K562 (cell line): ENCODE data around the gene TCEANC2. TPM values are rescaled to one million over a fixed set of nuclear protein-coding genes. Genes with fewer than 3 reads are reported as not detected.

Experiments used
- ATAC-seq: fragments of 200-7000 bp; cut with Tn5 transposase; 3 replicates; pipeline ENCODE4 v1.9.1; 2020; ENCODE audit warnings: moderate library complexity
- BruUV-seq: library from RNA; stranded (reverse); fragments of 400-500 nt; replicated peaks from 2 replicates; lab custom pipeline; 2021; lab: Mats Ljungman, UMichigan
- CTCF ChIA-PET: fragments of 300-600 bp; formaldehyde crosslinking; extraction: SDS; loops from one replicate; lab custom pipeline; 2021; ENCODE audit warnings: low intra/inter-chr PET ratio; lab: Yijun Ruan, JAX
- POLR2A ChIA-PET: fragments of 300-600, 350-650 bp; sonication (Branson Sonifier 250); formaldehyde crosslinking; extraction: SDS; loops from one replicate; lab custom pipeline; 2021; ENCODE audit warnings: antibody characterized with exemption, inconsistent platforms; lab: Yijun Ruan, JAX
- DNase-seq, 4 experiments: peaks; one replicate each; pipeline versions ENCODE4 v3.0.0 to v3.0.0-alpha.2; 2011 to 2018; ENCODE audit warnings: low spot score in 3 of 4, mixed read lengths in 3 of 4; ENCODE audit errors: extremely low read depth in 1 of 4
- FAIRE-seq: peaks from 2 replicates; lab custom pipeline; 2011; peaks lifted over from hg19 to GRCh38; lab: Jason Lieb, UNC
- H2AFZ ChIP-seq: 2 replicates; pipeline ENCODE4 v1.6.0; 2011; ENCODE audit warnings: low read depth, low read length, control low read depth, inconsistent platforms
- H3K27ac ChIP-seq: fragments of 200-600 bp; 3 replicates; pipeline ENCODE4 v1.8.0; 2011; ENCODE audit warnings: low read depth, mild to moderate bottlenecking, control low read depth, inconsistent platforms, low read length, moderate library complexity, mixed read lengths; ENCODE audit errors: extremely low read depth
- H3K27me3 ChIP-seq, 2 experiments: fragments of 300-600 bp in 1 of 2; 2 replicates in 1 of 2; 3 replicates in 1 of 2; pipeline versions ENCODE4 v1.6.0 to v1.8.0; 2011; ENCODE audit warnings: inconsistent platforms in 2 of 2, low read length in 2 of 2, mild to moderate bottlenecking in 1 of 2, mixed read lengths in 1 of 2, moderate library complexity in 1 of 2; ENCODE audit not compliant: control insufficient read depth in 2 of 2, insufficient read depth in 2 of 2
- H3K36me3 ChIP-seq: fragments of 300-600 bp; 3 replicates; pipeline ENCODE4 v1.8.0; 2011; ENCODE audit warnings: mild to moderate bottlenecking, low read length, inconsistent platforms; ENCODE audit not compliant: control insufficient read depth, insufficient read depth
- H3K4me1 ChIP-seq, 2 experiments: fragments of 200-600 bp in 1 of 2; replicated peaks in 1 of 2; 2 replicates in 1 of 2; 3 replicates in 1 of 2; pipeline versions ENCODE4 v1.5.1 to v1.8.0; 2011; ENCODE audit warnings: inconsistent platforms in 2 of 2, low read length in 2 of 2, mild to moderate bottlenecking in 1 of 2, mixed read lengths in 1 of 2, moderate library complexity in 1 of 2; ENCODE audit not compliant: control insufficient read depth in 2 of 2, insufficient read depth in 2 of 2
- H3K4me2 ChIP-seq: 2 replicates; pipeline ENCODE4 v1.6.1; 2011; ENCODE audit warnings: low read length, control low read depth, inconsistent platforms, mixed read lengths; ENCODE audit not compliant: insufficient read depth
- H3K4me3 ChIP-seq: fragments of 200-600 bp; sonication (generic), shearing (Covaris generic); 2 replicates; pipeline ENCODE4 v1.5.1; 2016; ENCODE audit warnings: control low read depth, inconsistent platforms
- H3K79me2 ChIP-seq: fragments of 200-600 bp; 3 replicates; pipeline ENCODE4 v1.8.0; 2011; ENCODE audit warnings: low read length, inconsistent platforms; ENCODE audit not compliant: control insufficient read depth, insufficient read depth
- H3K9ac ChIP-seq, 2 experiments: 2 replicates each; pipeline versions ENCODE4 v1.6.0 to v1.6.1; 2011; ENCODE audit warnings: low read depth in 2 of 2, low read length in 2 of 2, control low read depth in 1 of 2, inconsistent platforms in 1 of 2, mild to moderate bottlenecking in 1 of 2, mixed read lengths in 1 of 2; ENCODE audit not compliant: insufficient read depth in 1 of 2
- H3K9me1 ChIP-seq: one replicate; pipeline ENCODE4 v1.6.0; 2011; ENCODE audit warnings: inconsistent platforms, mild to moderate bottlenecking, low read length, moderate library complexity; ENCODE audit not compliant: control insufficient read depth, insufficient read depth
- H3K9me3 ChIP-seq: replicated peaks from 2 replicates; pipeline ENCODE4 v1.5.1; 2011; ENCODE audit warnings: low read depth, low read length, inconsistent platforms; ENCODE audit not compliant: control insufficient read depth, insufficient read depth
- H4K20me1 ChIP-seq: replicated peaks from 2 replicates; pipeline ENCODE4 v1.6.1; 2011; ENCODE audit warnings: low read length, inconsistent platforms, mixed read lengths; ENCODE audit not compliant: control insufficient read depth, insufficient read depth
- SPI1 ChIP-seq: IDR thresholded peaks from 2 replicates; pipeline ENCODE4 v1.6.1; 2011; ENCODE audit warnings: low read depth, low read length, control low read depth, borderline replicate concordance
- WGBS: fragments of 100-300 bp; shearing (Covaris generic); methylation state at CpG from one replicate; pipeline ENCODE4 v1.1.6; 2016; ENCODE audit warnings: low coverage, mixed read lengths; ENCODE audit not compliant: insufficient coverage; ENCODE audit errors: missing lambda C conversion rate; 5-methylcytosine and 5-hydroxymethylcytosine counted together
- in situ Hi-C: fragments of 300-500 bp; cut with MboI; formaldehyde crosslinking; loops from 4 replicates; pipeline ENCODE4 v1.15.0; 2018; ENCODE audit warnings: inconsistent platforms, mixed read lengths
- intact Hi-C: fragments of 100-400 bp; cut with micrococcal nuclease; formaldehyde crosslinking; loops from 2 replicates; pipeline ENCODE4 v1.14.2; 2022
- polyA plus RNA-seq, 8 experiments: library from polyadenylated mRNA; depleted of rRNA in 4 of 8; stranded (reverse) in 5 of 8; unstranded in 3 of 8; fragments of >200 nt; fragmentation: Nextera tagmentation in 2 of 8; fragmentation: Illumina TruSeq in 1 of 8; extraction: Ambion mirVana in 2 of 8; extraction: Trizol in 1 of 8; gene quantifications; 2 replicates each; pipeline versions ENCODE4 v1.2.1 to v1.2.3, GENCODE V29; 2011 to 2014; ENCODE audit warnings: inconsistent platforms in 1 of 8, missing spikeins in 1 of 8
- total RNA-seq, 7 experiments: library from RNA; depleted of rRNA in 6 of 7; stranded (reverse); fragments of >200 nt in 6 of 7; fragmentation: Illumina TruSeq in 2 of 7; extraction: Trizol in 2 of 7; gene quantifications; 2 replicates each; pipeline versions ENCODE4 v1.2.1 to v1.2.3, GENCODE V29; 2011 to 2021; ENCODE audit warnings: low replicate concordance in 1 of 7
- TF ChIP-seq, protein P1 (sequence below): fragments of 450-650 bp; IDR thresholded peaks from 2 replicates; pipeline ENCODE4 v1.6.1; 2016; ENCODE audit warnings: mild to moderate bottlenecking

Gene TCEANC2
- total and polyA plus RNA-seq, 9 of the 15 experiments (the other 6 are each of a cell fraction or from before 2014, with no cell fraction given), result 3.3 to 10.2 (median 7.0) TPM

DNA sequence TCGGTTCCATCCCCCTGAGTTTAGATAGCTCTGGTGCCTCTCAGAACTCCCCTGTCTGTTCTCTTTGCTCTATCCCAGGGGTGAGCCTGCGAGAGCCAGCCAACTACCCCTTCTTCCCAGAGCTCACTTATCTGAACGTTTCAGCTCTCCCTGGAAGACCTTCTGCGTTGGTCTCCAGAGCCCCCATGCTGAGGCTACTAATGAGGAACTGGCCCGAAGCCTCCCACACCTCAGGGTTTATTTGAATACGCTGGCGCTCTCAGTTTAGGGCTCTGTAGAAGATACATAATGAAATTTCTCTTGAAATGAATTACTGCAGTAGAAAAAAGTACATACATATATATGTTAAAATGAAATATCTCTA lies 43.5 kb downstream of the TCEANC2 start:
- FAIRE-seq, result no peak
- H3K9ac ChIP-seq, result no peak overlapping the region
- POLR2A ChIA-PET, result no interaction called here
- H3K9me3 ChIP-seq, result no peaks in the 10 kb centered on the region
- no peaks in the 10 kb centered on the region for H4K20me1 ChIP-seq
- no peak for DNase-seq
- BruUV-seq, result no TSS peak
- 54% methylated on average over 7 of the region's 7 CpGs for WGBS
- 0 out of 5 replicates have a peak, but pooled peaks cover 0 to 4% of the 10 kb centered on the region in 2 experiments for H3K4me1 ChIP-seq
- H3K4me3 ChIP-seq, result no peak overlapping the region
- peak; percentile 26; the same call in 2 of the 3 replicates for ATAC-seq
- peak; percentile 62; the same call in 1 of the 2 replicates for TF ChIP-seq SPI1
- TF ChIP-seq, protein P1, sequence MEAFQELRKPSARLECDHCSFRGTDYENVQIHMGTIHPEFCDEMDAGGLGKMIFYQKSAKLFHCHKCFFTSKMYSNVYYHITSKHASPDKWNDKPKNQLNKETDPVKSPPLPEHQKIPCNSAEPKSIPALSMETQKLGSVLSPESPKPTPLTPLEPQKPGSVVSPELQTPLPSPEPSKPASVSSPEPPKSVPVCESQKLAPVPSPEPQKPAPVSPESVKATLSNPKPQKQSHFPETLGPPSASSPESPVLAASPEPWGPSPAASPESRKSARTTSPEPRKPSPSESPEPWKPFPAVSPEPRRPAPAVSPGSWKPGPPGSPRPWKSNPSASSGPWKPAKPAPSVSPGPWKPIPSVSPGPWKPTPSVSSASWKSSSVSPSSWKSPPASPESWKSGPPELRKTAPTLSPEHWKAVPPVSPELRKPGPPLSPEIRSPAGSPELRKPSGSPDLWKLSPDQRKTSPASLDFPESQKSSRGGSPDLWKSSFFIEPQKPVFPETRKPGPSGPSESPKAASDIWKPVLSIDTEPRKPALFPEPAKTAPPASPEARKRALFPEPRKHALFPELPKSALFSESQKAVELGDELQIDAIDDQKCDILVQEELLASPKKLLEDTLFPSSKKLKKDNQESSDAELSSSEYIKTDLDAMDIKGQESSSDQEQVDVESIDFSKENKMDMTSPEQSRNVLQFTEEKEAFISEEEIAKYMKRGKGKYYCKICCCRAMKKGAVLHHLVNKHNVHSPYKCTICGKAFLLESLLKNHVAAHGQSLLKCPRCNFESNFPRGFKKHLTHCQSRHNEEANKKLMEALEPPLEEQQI, result no peak
- no peaks in the 10 kb centered on the region for H3K9me1 ChIP-seq
- H3K36me3 ChIP-seq, result peaks cover 4% of the 10 kb centered on the region; the same call in 1 of the 3 replicates
- H2AFZ ChIP-seq, result no peak overlapping the region
- H3K27me3 ChIP-seq, result no peaks in the 10 kb centered on the region
- in situ Hi-C loops, result no loop called here
- no peak overlapping the region for H3K4me2 ChIP-seq
- no peak overlapping the region for H3K27ac ChIP-seq
- intact Hi-C loops, result no loop called here
- no peaks in the 10 kb centered on the region for H3K79me2 ChIP-seq
- CTCF ChIA-PET, result no interaction called here
